Loucy (cell line): ENCODE measurements around the gene EPB41L3.

ENCODE experiments used
- H2AFZ ChIP-seq: fragments of 200-600 bp; sonication (generic); 2 replicates; pipeline ENCODE4 v1.6.0; 2016; ENCODE audit warnings: antibody characterized with exemption, mild to moderate bottlenecking, low read length, moderate library complexity
- H3F3A ChIP-seq: fragments of 200-600 bp; 2 replicates; pipeline ENCODE4 v1.6.0; 2016; ENCODE audit warnings: antibody characterized with exemption, low read depth, mild to moderate bottlenecking
- H3K27me3 ChIP-seq: fragments of 200-600 bp; sonication (generic); 2 replicates; pipeline ENCODE4 v1.6.1; 2014; ENCODE audit warnings: low read length, mild to moderate bottlenecking; ENCODE audit not compliant: insufficient read depth, poor library complexity, severe bottlenecking
- H3K36me3 ChIP-seq: fragments of 200-600 bp; sonication (generic); 2 replicates; pipeline ENCODE4 v1.6.1; 2016; ENCODE audit warnings: low read length; ENCODE audit not compliant: insufficient read depth
- H3K4me1 ChIP-seq: fragments of 200-600 bp; sonication (generic); 2 replicates; pipeline ENCODE4 v1.5.1; 2014; ENCODE audit warnings: low read length, mild to moderate bottlenecking; ENCODE audit not compliant: insufficient read depth, poor library complexity, severe bottlenecking
- H3K4me2 ChIP-seq: fragments of 200-600 bp; sonication (generic); 2 replicates; pipeline ENCODE4 v1.6.0; 2014; ENCODE audit warnings: antibody characterized with exemption, low read length, low read depth, mild to moderate bottlenecking; ENCODE audit not compliant: poor library complexity, severe bottlenecking
- H3K4me3 ChIP-seq: fragments of 200-600 bp; sonication (generic); 2 replicates; pipeline ENCODE4 v1.5.1; 2014; ENCODE audit warnings: low read length, mild to moderate bottlenecking, mixed read lengths; ENCODE audit not compliant: poor library complexity, severe bottlenecking
- H3K79me2 ChIP-seq: fragments of 200-600 bp; sonication (generic); 2 replicates; pipeline ENCODE4 v1.6.1; 2014; ENCODE audit warnings: low read length; ENCODE audit not compliant: insufficient read depth
- H3K9ac ChIP-seq: fragments of 200-600 bp; sonication (generic); 2 replicates; pipeline ENCODE4 v1.6.0; 2014; ENCODE audit warnings: mild to moderate bottlenecking, low read depth, low read length, moderate library complexity; ENCODE audit not compliant: poor library complexity, severe bottlenecking
- H3K9me2 ChIP-seq: fragments of 200-600 bp; sonication (generic); replicated peaks from 2 replicates; pipeline ENCODE4 v1.6.1; 2016; ENCODE audit warnings: low read depth, low read length, mixed read lengths
- H3K9me3 ChIP-seq: fragments of 200-600 bp; sonication (generic); 2 replicates; pipeline ENCODE4 v1.6.1; 2014; ENCODE audit warnings: mild to moderate bottlenecking, antibody characterized with exemption, low read length, low read depth; ENCODE audit not compliant: insufficient read depth
- H4K20me1 ChIP-seq: fragments of 200-600 bp; sonication (generic); 2 replicates; pipeline ENCODE4 v1.6.0; 2014; ENCODE audit warnings: antibody characterized with exemption, low read length, mild to moderate bottlenecking; ENCODE audit not compliant: insufficient read depth, poor library complexity, severe bottlenecking
- CTCF ChIP-seq: fragments of 200-600 bp; sonication (generic); conservative IDR thresholded peaks from 2 replicates; pipeline ENCODE4 v1.5.1; 2014; ENCODE audit warnings: mild to moderate bottlenecking, antibody characterized with exemption, low read length
- EZH2phosphoT487 ChIP-seq: fragments of 200-600 bp; IDR thresholded peaks from 2 replicates; pipeline ENCODE4 v1.6.1; 2018; ENCODE audit warnings: antibody characterized with exemption, mild to moderate bottlenecking, moderate library complexity, borderline replicate concordance

Gene EPB41L3

GRCh38 chr18:5419601-5420000 is 124.2 kb downstream of the EPB41L3 start:
- Histone ChIP-seq H4K20me1 (no peaks in the 10 kb centered on the region), H3K36me3 (no peaks in the 10 kb centered on the region), H3K9me2 (no peaks in the 10 kb centered on the region), H3K27me3 (no peaks in the 10 kb centered on the region), H3K4me2 (no peak overlapping the region), H2AFZ (no peak overlapping the region), H3F3A (no peaks in the 10 kb centered on the region), H3K4me1 (no peaks in the 10 kb centered on the region), H3K9ac (no peak overlapping the region), H3K79me2 (no peaks in the 10 kb centered on the region), H3K4me3 (no peak overlapping the region), H3K9me3 (no peaks in the 10 kb centered on the region; the same call in 1 of the 2 replicates)
- no peak for TF ChIP-seq EZH2phosphoT487
- TF ChIP-seq CTCF, result no peak

DNA sequence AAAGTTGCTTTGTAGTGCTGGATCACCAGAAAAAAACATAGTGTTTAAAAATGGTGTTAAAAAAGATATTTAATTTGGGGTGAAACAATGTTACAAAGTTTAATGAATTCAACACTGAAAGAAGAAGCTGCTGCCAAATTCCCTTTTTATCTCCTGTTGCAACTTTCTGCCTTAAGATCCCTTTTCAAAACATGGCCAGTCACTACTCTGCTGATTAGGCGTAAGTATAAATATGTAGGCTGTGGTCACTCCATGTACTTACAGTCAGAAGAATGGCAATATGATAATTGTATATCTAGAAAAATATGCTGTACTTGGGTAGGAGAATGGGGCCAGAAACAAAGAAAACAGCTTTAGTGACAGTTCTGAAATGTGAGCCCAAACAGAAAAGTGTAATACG is 124.8 kb downstream of the EPB41L3 start:
- Histone ChIP-seq H3K4me2 (no peak overlapping the region), H3F3A (no peaks in the 10 kb centered on the region), H4K20me1 (no peaks in the 10 kb centered on the region), H3K9me2 (no peaks in the 10 kb centered on the region), H3K9me3 (no peaks in the 10 kb centered on the region; the same call in 1 of the 2 replicates), H2AFZ (no peak overlapping the region), H3K27me3 (no peaks in the 10 kb centered on the region), H3K36me3 (no peaks in the 10 kb centered on the region), H3K4me1 (no peaks in the 10 kb centered on the region), H3K4me3 (no peak overlapping the region), H3K79me2 (no peaks in the 10 kb centered on the region), H3K9ac (no peak overlapping the region)
- TF ChIP-seq EZH2phosphoT487, result no peak

DNA sequence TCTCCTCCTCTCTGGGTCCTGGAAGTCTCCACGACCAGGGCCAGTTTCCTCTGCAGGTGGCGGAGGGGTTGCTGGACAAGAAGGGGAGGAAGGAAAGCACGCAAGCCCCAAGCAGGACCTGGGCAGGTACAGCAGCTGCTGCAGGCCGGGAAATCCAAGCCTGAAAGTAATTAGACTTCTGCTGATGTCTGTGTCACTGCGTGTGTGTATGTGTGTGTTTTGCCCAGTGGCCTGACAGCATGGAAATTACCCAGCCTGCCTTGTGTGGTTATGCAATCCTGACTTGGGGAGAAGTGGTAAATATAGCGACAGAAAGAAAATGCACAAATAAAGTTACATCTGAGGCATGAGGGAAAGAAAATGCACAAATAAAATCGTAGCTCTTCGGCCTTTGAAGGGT is 126.5 kb downstream of the EPB41L3 start:
- no peak overlapping the region for H3K4me2 ChIP-seq
- H3K36me3 ChIP-seq, result no peaks in the 10 kb centered on the region
- no peaks in the 10 kb centered on the region for H3K27me3 ChIP-seq
- no peak overlapping the region for H3K4me3 ChIP-seq
- H3K4me1 ChIP-seq, result no peaks in the 10 kb centered on the region
- no peaks in the 10 kb centered on the region; the same call in 1 of the 2 replicates for H3K9me3 ChIP-seq
- no peak overlapping the region for H3K9ac ChIP-seq
- no peaks in the 10 kb centered on the region for H3K79me2 ChIP-seq
- no peaks in the 10 kb centered on the region for H4K20me1 ChIP-seq
- H3F3A ChIP-seq, result no peaks in the 10 kb centered on the region
- H2AFZ ChIP-seq, result no peak overlapping the region
- TF ChIP-seq EZH2phosphoT487 (no peak), CTCF (no peak)
- no peaks in the 10 kb centered on the region for H3K9me2 ChIP-seq

DNA sequence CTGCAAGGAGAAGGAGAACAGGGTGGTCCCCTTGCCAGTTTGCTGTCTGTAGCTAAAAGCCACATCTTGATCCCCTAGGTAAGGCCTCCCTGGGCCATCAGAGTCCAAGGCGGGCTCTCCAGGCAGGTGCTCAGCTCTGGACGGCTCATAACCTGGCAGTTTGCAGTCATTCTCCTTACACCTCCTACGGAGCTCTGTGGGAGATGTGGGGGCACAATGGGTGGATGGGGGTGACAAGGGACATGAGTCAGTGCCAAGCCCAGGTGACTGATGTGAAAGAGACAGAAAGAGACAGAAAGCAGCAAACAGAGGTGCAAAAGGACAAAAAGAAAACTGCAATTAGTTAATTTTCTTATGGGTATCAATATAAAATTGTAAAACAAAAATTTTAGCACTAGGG is 127.7 kb downstream of the EPB41L3 start:
- H3K79me2 ChIP-seq, result no peaks in the 10 kb centered on the region
- no peak overlapping the region for H2AFZ ChIP-seq
- no peaks in the 10 kb centered on the region for H3K9me2 ChIP-seq
- H3K36me3 ChIP-seq, result no peaks in the 10 kb centered on the region
- H3K9me3 ChIP-seq, result no peaks in the 10 kb centered on the region; the same call in 1 of the 2 replicates
- H3K27me3 ChIP-seq, result no peaks in the 10 kb centered on the region
- H3K4me3 ChIP-seq, result no peak overlapping the region
- H3K4me2 ChIP-seq, result no peak overlapping the region
- TF ChIP-seq CTCF (no peak), EZH2phosphoT487 (no peak)
- H3F3A ChIP-seq, result no peaks in the 10 kb centered on the region
- H3K9ac ChIP-seq, result no peak overlapping the region
- no peaks in the 10 kb centered on the region for H3K4me1 ChIP-seq
- no peaks in the 10 kb centered on the region for H4K20me1 ChIP-seq
